Duodenal mucosa (tissue), 2 donors: ENCODE results near the gene CHST10.
A peak's percentile ranks its signal among the peaks of the same experiment; 100 is the strongest.

Source experiments
- H3K27ac ChIP-seq: one replicate; pipeline ENCODE4 v1.7.0; 2013; ENCODE audit warnings: low read depth, low read length
- H3K27me3 ChIP-seq, 2 donors: one replicate each; pipeline ENCODE4 v1.7.0; 2013; ENCODE audit warnings: low read length in 2 of 2, control low read depth in 1 of 2; ENCODE audit not compliant: insufficient read depth in 2 of 2, control insufficient read depth in 1 of 2
- H3K36me3 ChIP-seq, 2 donors: one replicate each; pipeline ENCODE4 v1.7.0; 2013; ENCODE audit warnings: low read length in 2 of 2, control low read depth in 1 of 2; ENCODE audit not compliant: insufficient read depth in 2 of 2, control insufficient read depth in 1 of 2
- H3K4me1 ChIP-seq, 2 donors: one replicate each; pipeline ENCODE4 v1.7.0; 2013; ENCODE audit warnings: low read length in 2 of 2, control low read depth in 1 of 2; ENCODE audit not compliant: insufficient read depth in 2 of 2, control insufficient read depth in 1 of 2
- H3K4me3 ChIP-seq, 2 donors: one replicate each; pipeline ENCODE4 v1.7.0; 2013; ENCODE audit warnings: low read length in 2 of 2, low read depth in 1 of 2
- H3K9ac ChIP-seq, 2 donors: one replicate each; pipeline ENCODE4 v1.7.0; 2013; ENCODE audit warnings: low read length in 2 of 2, low read depth in 1 of 2
- H3K9me3 ChIP-seq, 2 donors: one replicate each; pipeline ENCODE4 v1.7.0; 2013; ENCODE audit warnings: low read length in 2 of 2, control low read depth in 1 of 2; ENCODE audit not compliant: control insufficient read depth in 1 of 2

Gene CHST10

GRCh38 chr2:100416397-100416934 is 1.0 kb downstream of the CHST10 start:
- H3K4me1 ChIP-seq, result peaks cover 6 to 10% of the 10 kb centered on the region in 2 donors
- H3K4me3 ChIP-seq, result peak overlapping the region; percentile 70 to 80
- no peaks in the 10 kb centered on the region for H3K36me3 ChIP-seq
- no peaks in the 10 kb centered on the region for H3K9me3 ChIP-seq
- no peak overlapping the region for H3K27ac ChIP-seq
- peaks cover 0 to 8% of the 10 kb centered on the region in 2 donors for H3K27me3 ChIP-seq
- H3K9ac ChIP-seq, result peak overlapping the region; percentile 4 to 16

DNA sequence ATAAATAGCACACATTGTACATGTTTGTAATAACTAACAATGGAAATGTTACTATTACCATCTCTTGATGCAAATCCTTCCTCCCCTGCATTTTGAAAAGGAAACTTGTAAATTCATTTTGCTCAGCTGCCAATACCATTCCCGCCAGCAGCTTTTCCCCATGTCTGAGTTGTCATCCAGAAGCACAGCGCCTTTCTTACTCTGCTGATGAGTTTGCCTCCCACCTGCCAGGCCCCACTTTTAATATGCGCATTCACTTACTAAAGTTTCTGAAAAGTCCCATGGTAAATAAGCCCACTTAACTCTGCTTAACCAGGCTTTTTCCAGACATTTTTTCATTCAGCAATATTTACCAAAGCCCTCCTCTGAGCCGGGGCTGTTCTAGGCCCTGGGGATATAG is 3.9 kb downstream of the CHST10 start:
- Histone ChIP-seq H3K4me3 (no peak overlapping the region), H3K9me3 (no peaks in the 10 kb centered on the region), H3K4me1 (peaks cover 6 to 10% of the 10 kb centered on the region in 2 donors), H3K27me3 (peaks cover 0 to 8% of the 10 kb centered on the region in 2 donors), H3K36me3 (no peaks in the 10 kb centered on the region), H3K9ac (no peak overlapping the region), H3K27ac (no peak overlapping the region)

- no peak overlapping the region for H3K9ac ChIP-seq
- H3K27ac ChIP-seq, result no peak overlapping the region
- no peak overlapping the region for H3K4me3 ChIP-seq
- H3K4me1 ChIP-seq, result peaks cover 3 to 10% of the 10 kb centered on the region in 2 donors
- no peaks in the 10 kb centered on the region for H3K9me3 ChIP-seq
- H3K36me3 ChIP-seq, result no peaks in the 10 kb centered on the region
- H3K27me3 ChIP-seq, result peaks cover 0 to 8% of the 10 kb centered on the region in 2 donors
Observed at GRCh38 chr2:100412881-100413321, 4.6 kb downstream of the CHST10 start.

DNA sequence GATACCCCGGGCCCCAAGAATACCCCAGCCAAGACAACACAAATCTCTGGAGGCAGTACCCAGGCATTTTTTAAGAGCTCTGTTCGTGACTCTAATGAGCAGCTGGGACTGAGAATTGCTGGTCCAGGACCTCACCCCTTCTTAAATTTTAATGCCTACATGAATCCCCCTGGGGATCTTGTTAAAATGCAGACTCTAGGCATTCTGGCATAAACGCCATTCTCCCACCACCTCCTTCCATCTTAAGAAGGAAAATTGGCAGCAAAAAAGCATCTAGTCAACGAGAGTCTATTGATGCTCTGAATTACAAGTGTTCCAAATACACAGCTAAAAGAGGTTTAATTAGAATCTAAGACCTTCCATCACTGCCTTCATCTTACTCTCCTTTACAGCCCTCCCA is 5.0 kb downstream of the CHST10 start:
- Histone ChIP-seq H3K9me3 (no peaks in the 10 kb centered on the region), H3K27me3 (peaks cover 0 to 8% of the 10 kb centered on the region in 2 donors), H3K4me1 (peaks cover 0 to 10% of the 10 kb centered on the region in 2 donors), H3K9ac (no peak overlapping the region), H3K36me3 (no peaks in the 10 kb centered on the region), H3K27ac (no peak overlapping the region), H3K4me3 (no peak overlapping the region)

DNA sequence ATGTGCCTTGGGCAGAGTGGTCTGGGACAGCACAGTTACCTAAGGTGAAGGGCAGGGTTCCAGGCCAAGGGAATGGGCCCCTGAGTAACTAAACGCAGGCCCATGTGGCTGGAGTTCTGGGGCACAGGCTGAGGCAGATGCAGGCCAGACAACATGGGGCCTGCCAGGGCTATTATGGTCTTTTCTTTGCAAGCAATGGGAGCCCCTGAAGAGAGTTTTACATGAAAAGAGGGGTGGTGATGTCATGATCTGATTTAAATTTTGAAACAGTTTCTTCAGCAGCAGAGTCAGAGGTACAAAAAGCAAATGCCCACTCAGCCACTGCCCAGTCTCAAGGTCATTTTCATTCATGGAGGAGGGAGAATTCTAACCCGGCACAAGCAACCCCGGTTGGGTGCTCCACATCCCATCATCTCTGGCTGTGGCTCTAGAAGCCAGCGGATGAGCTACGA is 5.6 kb downstream of the CHST10 start:
- peaks cover 0 to 7% of the 10 kb centered on the region in 2 donors for H3K4me1 ChIP-seq

DNA sequence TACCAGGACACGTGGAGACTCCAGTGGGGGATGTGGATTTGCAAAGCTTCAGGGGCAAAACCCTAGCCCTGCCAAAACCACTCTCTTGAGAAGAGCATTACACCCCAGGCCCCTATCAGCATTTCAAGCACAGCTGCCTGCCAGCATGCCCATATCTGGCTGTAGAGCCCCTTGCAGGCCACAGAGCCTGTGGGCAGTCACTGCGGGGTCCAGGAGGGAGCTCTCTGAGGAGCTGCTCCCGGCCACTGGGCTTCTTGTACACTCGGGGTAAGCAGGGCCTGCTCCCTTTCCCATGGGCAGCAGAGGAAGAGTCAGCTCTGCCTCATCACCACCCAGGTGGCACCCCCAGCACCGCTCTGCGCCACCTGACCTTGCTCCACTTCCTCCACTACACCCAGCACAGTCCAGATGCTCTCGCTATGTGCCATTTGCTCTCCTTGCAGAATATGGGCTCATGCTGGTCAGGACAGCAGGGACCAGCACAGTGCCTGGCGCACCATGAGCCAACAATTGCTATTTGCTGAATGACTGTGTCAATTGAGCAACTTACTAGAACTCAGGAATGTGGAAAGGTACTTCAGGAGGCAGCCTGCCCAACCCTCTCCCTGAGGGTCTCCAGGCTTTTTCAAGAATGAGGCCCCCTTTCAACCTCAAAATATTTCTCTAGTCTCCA is 7.4 kb downstream of the CHST10 start:
- no peaks in the 10 kb centered on the region for H3K36me3 ChIP-seq
- H3K27me3 ChIP-seq, result no peaks in the 10 kb centered on the region
- H3K9ac ChIP-seq, result no peak overlapping the region
- H3K4me1 ChIP-seq, result no peaks in the 10 kb centered on the region
- no peak overlapping the region for H3K27ac ChIP-seq
- H3K4me3 ChIP-seq, result no peak overlapping the region
- H3K9me3 ChIP-seq, result no peaks in the 10 kb centered on the region

More for the DNA sequence above, 5.6 kb downstream of the CHST10 start:
- H3K27ac ChIP-seq, result no peak overlapping the region
- H3K9me3 ChIP-seq, result no peaks in the 10 kb centered on the region
- H3K36me3 ChIP-seq, result no peaks in the 10 kb centered on the region
- no peak overlapping the region for H3K4me3 ChIP-seq
- peaks cover 0 to 7% of the 10 kb centered on the region in 2 donors for H3K27me3 ChIP-seq
- no peak overlapping the region for H3K9ac ChIP-seq

GRCh38 chr2:100409461-100409860 is 8.0 kb downstream of the CHST10 start:
- Histone ChIP-seq H3K9me3 (no peaks in the 10 kb centered on the region), H3K36me3 (no peaks in the 10 kb centered on the region), H3K4me1 (no peaks in the 10 kb centered on the region), H3K27ac (no peak overlapping the region), H3K27me3 (no peaks in the 10 kb centered on the region), H3K9ac (no peak overlapping the region), H3K4me3 (no peak overlapping the region)

DNA sequence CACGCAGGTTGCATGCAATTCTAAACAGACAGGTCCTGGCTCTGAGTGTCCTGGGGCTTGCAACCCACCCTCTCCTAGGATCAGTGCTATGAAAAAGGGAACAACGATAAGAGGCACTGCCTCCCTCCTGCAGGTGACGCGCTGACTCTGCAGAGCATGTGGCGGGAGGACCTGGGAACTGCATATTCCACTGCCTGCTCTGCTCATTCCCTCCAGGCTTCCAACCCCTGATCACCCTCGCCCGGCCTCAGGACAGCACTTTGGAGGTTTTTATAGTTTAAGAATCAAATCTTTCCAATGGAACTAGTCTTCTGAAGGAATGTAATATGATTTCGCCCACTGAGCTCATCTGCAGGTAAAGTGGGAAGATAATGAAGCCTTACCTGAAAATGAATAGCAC is 8.5 kb downstream of the CHST10 start:
- no peaks in the 10 kb centered on the region for H3K9me3 ChIP-seq
- H3K36me3 ChIP-seq, result no peaks in the 10 kb centered on the region
- H3K9ac ChIP-seq, result no peak overlapping the region
- H3K27me3 ChIP-seq, result no peaks in the 10 kb centered on the region
- H3K4me1 ChIP-seq, result no peaks in the 10 kb centered on the region
- no peak overlapping the region for H3K4me3 ChIP-seq
- H3K27ac ChIP-seq, result no peak overlapping the region

DNA sequence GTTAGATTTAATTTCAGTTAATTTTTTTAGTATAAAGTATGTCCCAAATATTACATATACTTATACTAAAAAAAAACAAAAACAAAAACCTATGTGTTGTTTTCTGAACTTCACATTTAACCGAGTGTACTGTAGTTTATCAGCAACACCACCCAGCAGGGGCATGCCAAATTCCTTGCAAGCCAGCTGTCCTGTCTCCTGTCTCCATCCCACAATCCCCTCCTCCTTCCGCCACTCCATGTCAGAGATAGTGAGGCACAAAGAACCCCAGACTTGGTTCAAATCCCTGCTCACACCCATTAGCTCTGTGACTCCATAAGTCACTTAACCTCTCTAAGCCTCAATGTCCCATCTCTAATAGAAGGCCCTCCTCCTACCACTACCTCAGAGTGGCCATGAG is 9.4 kb downstream of the CHST10 start:
- no peak overlapping the region for H3K27ac ChIP-seq
- H3K9ac ChIP-seq, result no peak overlapping the region
- no peak overlapping the region for H3K4me3 ChIP-seq
- H3K4me1 ChIP-seq, result no peaks in the 10 kb centered on the region
- H3K27me3 ChIP-seq, result no peaks in the 10 kb centered on the region
- H3K36me3 ChIP-seq, result no peaks in the 10 kb centered on the region
- H3K9me3 ChIP-seq, result no peaks in the 10 kb centered on the region

DNA sequence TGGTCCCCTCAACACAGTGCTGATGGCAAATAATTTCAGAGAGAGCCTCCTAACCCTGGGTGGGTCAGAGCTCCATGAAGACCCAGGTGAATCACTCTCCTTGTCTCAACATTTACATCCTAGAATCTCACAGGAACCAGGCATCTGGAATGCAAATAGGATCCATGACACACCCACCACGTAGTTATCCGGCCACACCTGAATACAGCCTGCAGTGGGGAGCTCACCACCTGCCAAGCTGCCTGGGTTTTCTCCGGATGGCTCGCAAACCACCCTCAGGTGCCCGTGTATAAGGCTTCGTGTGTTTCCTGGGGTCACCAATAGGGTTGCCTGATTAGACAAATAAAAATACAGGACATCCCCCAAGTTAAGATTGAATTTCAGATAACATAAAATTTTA is 9.9 kb downstream of the CHST10 start:
- Histone ChIP-seq H3K27ac (no peak overlapping the region), H3K36me3 (no peaks in the 10 kb centered on the region), H3K4me1 (no peaks in the 10 kb centered on the region), H3K9me3 (no peaks in the 10 kb centered on the region), H3K4me3 (no peak overlapping the region), H3K9ac (no peak overlapping the region), H3K27me3 (no peaks in the 10 kb centered on the region)
